Stomach (tissue), 4 donors: ENCODE data around the gene WDR48.

Experiments used
- EP300 ChIP-seq: sonication (generic); formaldehyde crosslinking; IDR thresholded peaks from one replicate; pipeline ENCODE4 v1.6.1; 2017; ENCODE audit warnings: antibody characterized with exemption
- POLR2A ChIP-seq, 4 donors: fragments of 450-650 bp; IDR thresholded peaks; one replicate each; pipeline ENCODE4 v1.6.1; 2016; ENCODE audit warnings: antibody characterized with exemption in 4 of 4, control low read depth in 2 of 4, mild to moderate bottlenecking in 1 of 4, moderate library complexity in 1 of 4
- TF ChIP-seq, protein P1 (sequence below), 7 experiments: fragments of 450-650 bp in 4 of 7; fragments of 200-600 bp in 3 of 7; sonication (generic) in 3 of 7; IDR thresholded peaks; one replicate each; pipeline ENCODE4 v1.5.1; 2016 to 2019; ENCODE audit warnings: antibody characterized with exemption in 7 of 7, control low read depth in 2 of 7, mild to moderate bottlenecking in 1 of 7

DNA sequence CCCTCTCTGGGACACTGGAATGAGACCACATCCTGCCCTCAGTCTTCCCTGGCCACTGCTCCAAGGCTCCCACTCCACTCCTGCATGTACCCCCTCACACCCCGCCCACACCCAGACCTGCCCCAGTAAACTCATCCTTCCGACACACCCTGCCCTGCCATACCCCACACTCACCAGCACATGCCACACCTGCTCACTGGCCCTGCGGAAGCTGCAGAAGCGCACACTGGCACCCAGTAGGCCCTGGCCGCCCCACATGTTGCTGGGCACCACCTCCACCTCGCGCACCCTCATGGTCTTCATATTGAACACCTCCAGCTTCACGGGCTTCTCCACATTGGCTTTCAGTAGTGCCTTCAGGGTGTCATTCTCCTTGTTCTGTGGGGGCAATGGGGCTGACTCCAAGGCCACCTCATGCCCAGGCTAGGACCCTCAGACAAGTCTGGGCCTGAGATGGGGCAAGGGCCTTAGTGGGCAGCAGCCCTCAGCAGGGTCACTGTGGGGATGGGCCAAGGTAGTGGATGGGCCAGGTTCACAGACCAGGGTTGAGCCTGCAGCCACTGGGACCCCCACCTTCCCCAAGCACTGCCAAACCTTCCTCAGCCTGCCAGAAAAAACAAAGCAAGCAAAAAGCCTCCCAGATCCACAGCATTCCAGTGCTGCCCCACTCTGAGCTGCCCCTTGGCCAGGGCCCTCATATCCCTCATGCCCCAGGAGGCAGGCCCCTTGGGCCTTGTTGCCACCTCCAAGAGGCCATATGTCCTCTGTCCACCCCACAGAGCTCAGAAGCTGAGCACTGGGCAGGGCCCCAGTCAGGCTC, 50.9 kb downstream of the WDR48 start:
- TF ChIP-seq POLR2A (IDR thresholded peaks at IDR 0.05) (no peak), EP300 (no peak)
- TF ChIP-seq, protein P1, sequence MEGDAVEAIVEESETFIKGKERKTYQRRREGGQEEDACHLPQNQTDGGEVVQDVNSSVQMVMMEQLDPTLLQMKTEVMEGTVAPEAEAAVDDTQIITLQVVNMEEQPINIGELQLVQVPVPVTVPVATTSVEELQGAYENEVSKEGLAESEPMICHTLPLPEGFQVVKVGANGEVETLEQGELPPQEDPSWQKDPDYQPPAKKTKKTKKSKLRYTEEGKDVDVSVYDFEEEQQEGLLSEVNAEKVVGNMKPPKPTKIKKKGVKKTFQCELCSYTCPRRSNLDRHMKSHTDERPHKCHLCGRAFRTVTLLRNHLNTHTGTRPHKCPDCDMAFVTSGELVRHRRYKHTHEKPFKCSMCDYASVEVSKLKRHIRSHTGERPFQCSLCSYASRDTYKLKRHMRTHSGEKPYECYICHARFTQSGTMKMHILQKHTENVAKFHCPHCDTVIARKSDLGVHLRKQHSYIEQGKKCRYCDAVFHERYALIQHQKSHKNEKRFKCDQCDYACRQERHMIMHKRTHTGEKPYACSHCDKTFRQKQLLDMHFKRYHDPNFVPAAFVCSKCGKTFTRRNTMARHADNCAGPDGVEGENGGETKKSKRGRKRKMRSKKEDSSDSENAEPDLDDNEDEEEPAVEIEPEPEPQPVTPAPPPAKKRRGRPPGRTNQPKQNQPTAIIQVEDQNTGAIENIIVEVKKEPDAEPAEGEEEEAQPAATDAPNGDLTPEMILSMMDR (IDR thresholded peaks at IDR 0.05), result no peak
